Panc1 (cell line): Measurements from ENCODE around the gene SLC12A9.

Experiments
- CTCF ChIP-seq: fragments of 450-650 bp; IDR thresholded peaks from 2 replicates; pipeline ENCODE4 v1.5.1; 2017; ENCODE audit warnings: mild to moderate bottlenecking
- POLR2AphosphoS5 ChIP-seq: IDR thresholded peaks from 2 replicates; pipeline ENCODE4 v1.6.1; 2012; ENCODE audit warnings: mild to moderate bottlenecking, low read depth, low read length, moderate library complexity
- REST ChIP-seq, 2 experiments: IDR thresholded peaks; 2 replicates each; pipeline ENCODE4 v1.6.1; 2011 to 2012; ENCODE audit warnings: low read depth in 2 of 2, control low read depth in 1 of 2, low read length in 1 of 2, mild to moderate bottlenecking in 1 of 2, moderate library complexity in 1 of 2; ENCODE audit not compliant: insufficient read depth in 1 of 2
- TCF7L2 ChIP-seq: IDR thresholded peaks from 2 replicates; pipeline ENCODE4 v1.6.1; 2011; ENCODE audit warnings: mild to moderate bottlenecking, low read depth, low read length, inconsistent platforms

- no peak for TF ChIP-seq CTCF
- no peak for TF ChIP-seq POLR2AphosphoS5
- TF ChIP-seq TCF7L2: no peak
- no peak for TF ChIP-seq REST (IDR thresholded peaks at IDR 0.05; ENCODE audit: insufficient read depth in 1 of 2, low read depth in 2 of 2, low read length in 1 of 2)
Measured at GRCh38 chr7:100863406-100863950, 11.0 kb downstream of the SLC12A9 start.
